HG03064 (cell line): ENCODE measurements around the gene SEMA6A.
A peak's percentile ranks its signal among the peaks of the same experiment; 100 is the strongest.

Experiments used
- ATAC-seq: cut with Tn5 transposase; IDR thresholded peaks from one replicate; pipeline ENCODE4 v1.9.1; 2021; ENCODE audit warnings: low read depth; ENCODE audit not compliant: unreplicated experiment

The SEMA6A gene

GRCh38 chr5:116574367-116575325 is at the start of gene SEMA6A:
Gene SEMA6A (minus strand): TSS chr5:116574823. CDS start chr5:116504944, 69,879 bp downstream.
- ATAC-seq = peak; percentile 51

GRCh38 chr5:116622375-116623050 is 47.9 kb upstream of the SEMA6A start:
- ATAC-seq = no peak

DNA sequence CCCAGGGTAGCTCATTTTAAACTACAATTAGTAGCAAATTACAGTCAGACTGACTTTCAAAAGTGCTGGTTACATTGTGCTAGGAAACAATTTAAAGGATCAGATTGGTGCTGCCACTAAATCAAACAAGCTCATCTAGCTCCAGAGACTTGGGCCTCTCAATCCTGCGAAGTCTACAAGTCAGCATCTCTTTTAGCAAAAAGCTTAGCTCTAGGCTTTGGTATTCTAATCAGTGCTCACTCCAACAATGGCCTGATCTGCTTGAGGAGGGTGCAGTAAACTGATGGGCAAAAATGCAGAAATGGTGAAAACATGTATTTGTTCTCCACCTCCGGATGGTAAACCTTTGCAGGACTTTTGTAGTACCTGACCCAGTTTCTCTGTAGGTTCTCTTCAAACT is 47.0 kb upstream of the SEMA6A start:
- no peak for ATAC-seq

- ATAC-seq = no peak
These were observed 42.3 kb upstream of the SEMA6A start for GRCh38 chr5:116616876-116617275.

GRCh38 chr5:116614603-116614920 is 39.9 kb upstream of the SEMA6A start:
- ATAC-seq = no peak

DNA sequence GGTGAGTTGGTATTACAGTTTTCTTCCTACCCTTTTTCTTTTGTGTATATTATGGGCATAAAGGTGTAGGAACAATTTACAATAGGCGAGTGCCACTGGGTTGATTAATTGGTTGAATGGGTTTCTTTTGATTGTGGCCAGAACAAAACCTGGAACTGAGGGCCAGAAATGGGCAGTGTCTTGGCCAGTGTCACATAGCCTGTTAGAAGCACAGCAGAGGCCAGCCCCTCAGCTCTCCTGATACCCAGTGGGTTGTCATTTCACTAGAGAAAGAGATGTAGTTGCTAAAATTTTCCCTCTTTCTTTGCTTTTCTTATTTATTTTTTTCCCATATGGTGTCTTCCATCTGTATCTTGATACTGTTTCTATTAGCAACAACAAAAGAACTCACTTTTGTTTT is 38.8 kb upstream of the SEMA6A start:
- no peak for ATAC-seq

- no peak for ATAC-seq
These were observed 37.8 kb upstream of the SEMA6A start for GRCh38 chr5:116612431-116612830.

GRCh38 chr5:116605310-116606070 is 30.9 kb upstream of the SEMA6A start:
- no peak for ATAC-seq

- no peak for ATAC-seq
These were observed 30.2 kb upstream of the SEMA6A start for GRCh38 chr5:116604805-116605204.

- ATAC-seq = no peak
These were observed 26.3 kb upstream of the SEMA6A start for GRCh38 chr5:116600876-116601275.

- no peak for ATAC-seq
These were observed 24.3 kb upstream of the SEMA6A start for GRCh38 chr5:116598911-116599310.

- ATAC-seq = no peak
These were observed 20.9 kb upstream of the SEMA6A start for GRCh38 chr5:116595498-116595897.

DNA sequence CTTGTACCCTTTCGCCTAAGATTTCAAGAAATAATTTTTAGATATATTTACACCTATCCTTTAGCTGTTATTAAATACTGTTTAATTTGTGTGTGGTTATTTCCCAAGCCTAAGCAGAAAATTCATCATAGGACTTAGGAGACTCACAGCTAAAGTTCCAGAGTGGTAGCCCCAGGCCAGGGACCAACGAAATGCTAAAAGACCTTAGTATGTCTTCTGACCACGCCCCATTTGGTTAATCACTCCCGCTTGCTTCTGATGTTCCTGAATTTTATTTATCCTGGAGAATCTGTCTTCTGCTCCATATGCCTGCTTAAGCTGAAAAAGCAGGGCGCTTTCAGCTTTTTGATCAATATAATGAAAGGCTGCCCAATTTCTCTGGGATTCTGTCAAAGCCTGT is 18.7 kb upstream of the SEMA6A start:
- ATAC-seq = no peak

DNA sequence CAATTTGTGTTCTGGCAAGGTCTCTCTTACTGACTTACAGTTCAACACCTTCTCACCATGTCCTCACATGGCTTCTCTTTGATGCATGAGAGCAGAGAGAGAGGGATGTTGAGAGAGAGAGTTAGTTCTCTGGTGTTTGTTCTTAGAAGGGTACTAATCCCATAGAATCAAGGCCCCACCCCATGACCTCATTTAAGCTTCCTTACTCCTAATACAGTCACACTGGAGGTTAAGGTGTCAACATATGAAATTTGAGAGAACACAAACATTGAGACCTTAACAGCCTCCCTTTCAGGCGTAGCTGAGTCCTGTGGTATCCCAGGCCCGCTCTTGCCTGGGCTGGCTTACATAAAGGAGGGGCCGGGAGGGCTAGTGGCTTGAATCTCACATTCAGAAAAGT is 10.6 kb upstream of the SEMA6A start:
- no peak for ATAC-seq

DNA sequence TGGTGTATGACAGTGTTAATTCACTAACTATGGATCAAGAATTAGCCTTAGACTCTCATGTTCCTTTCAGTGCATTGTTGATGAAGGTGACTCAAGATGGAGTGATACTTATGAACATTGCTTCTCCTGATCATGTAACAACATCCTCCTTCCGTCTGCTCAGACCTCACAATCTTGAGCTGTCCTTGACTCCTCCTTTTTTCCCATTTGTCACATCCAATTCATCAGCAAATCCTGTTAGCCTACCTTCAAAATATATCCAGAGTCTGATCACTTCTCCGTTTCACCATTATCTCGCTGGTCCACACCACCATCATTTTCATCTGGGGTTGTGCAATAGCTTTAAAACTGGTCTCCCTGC is 9.2 kb upstream of the SEMA6A start:
- no peak for ATAC-seq

- peak; percentile 63 for ATAC-seq
These were observed 8.7 kb upstream of the SEMA6A start for GRCh38 chr5:116583085-116583861.

DNA sequence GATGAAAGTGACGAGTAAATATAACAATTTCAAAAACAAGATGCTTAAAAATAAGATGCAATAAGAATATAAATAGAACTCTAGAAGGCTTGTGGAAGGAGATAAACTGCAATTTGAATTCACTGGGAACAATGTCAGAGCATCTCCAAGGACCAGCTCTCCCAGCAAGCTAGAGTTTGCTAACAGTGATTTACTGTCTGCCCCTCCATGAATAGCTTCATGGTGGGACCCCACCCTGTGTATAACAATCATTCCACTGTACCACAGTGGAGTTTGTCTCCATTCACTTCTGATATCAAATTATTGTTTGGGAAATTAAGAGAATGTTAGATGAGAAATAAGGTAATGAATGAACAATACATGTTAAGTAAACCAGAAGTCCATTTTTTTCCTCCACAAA is 7.3 kb upstream of the SEMA6A start:
- ATAC-seq = no peak

GRCh38 chr5:116579144-116579543 is 4.5 kb upstream of the SEMA6A start:
- no peak for ATAC-seq

GRCh38 chr5:116578676-116579075 is 4.1 kb upstream of the SEMA6A start:
- ATAC-seq = no peak

- ATAC-seq = peak; percentile 50
These were observed 2.6 kb upstream of the SEMA6A start for GRCh38 chr5:116577064-116577788.
